ENCODE results near the gene NLRC4. TPM values are rescaled to one million over a fixed set of nuclear protein-coding genes. Genes with fewer than 3 reads are reported as not detected.

The NLRC4 gene
- total RNA-seq, 1 donor from 2014 or later: 1.6 TPM

DNA sequence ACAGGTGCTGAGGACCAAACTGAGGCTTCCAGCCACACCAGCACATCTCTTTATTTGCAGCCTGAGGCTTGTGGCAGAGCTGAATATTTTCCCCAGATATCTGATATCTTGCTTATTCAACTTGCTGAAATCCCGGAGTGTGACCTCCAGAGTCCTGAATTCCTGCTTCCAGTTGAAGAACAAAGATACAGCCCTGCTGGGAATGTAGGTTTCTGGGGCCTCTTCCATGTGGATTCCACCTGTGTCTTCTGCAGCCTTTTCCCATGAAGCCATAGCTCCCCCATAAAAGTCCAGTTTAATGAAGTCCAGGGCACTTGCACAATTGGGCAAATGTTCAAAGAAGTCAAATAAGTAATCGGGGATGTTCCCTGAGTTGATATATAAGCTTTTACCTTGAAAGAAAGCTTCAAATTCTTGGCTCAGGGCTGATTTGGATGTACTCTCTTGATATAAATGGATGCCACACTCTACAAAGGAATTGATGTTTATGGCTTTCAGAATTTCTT is 14.9 kb downstream of the NLRC4 start:
- Histone ChIP-seq H3K4me3 (ENCODE audit: low read length in 3 of 3) (no peak overlapping the region), H3K9me3 (ENCODE audit: control insufficient read depth in 3 of 3, low read length in 3 of 3) (no peaks in the 10 kb centered on the region), H3K27me3 (ENCODE audit: control insufficient read depth in 3 of 3, insufficient read depth in 3 of 3, low read length in 3 of 3) (no peaks in the 10 kb centered on the region), H3K4me1 (ENCODE audit: control insufficient read depth in 3 of 3, insufficient read depth in 3 of 3, low read length in 3 of 3) (no peaks in the 10 kb centered on the region), H3K36me3 (ENCODE audit: control insufficient read depth in 3 of 3, insufficient read depth in 3 of 3, low read length in 3 of 3) (no peaks in the 10 kb centered on the region), H3K27ac (ENCODE audit: low read depth, low read length) (no peak overlapping the region), H3K9ac (ENCODE audit: low read depth in 1 of 3, low read length in 3 of 3) (no peak overlapping the region)

DNA sequence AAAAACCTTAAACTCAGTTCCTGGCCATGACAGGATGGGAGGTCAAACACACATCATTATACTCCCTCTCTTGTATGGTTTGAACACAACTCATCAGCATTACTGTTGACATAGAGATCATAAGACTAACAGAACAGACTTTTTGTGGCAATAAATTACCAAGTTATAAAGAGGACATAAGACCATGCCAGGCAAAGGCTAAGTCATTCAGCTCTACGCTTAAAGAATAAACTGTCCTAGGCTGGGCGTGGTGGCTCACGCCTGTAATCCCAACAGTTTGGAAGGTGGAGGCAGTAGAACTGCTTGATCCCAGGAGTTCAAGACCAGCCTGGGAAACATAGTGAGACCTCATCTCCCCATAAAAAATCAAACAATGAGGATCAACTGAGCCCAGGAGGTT is 16.4 kb downstream of the NLRC4 start:
- no peaks in the 10 kb centered on the region for H3K36me3 ChIP-seq (ENCODE audit: control insufficient read depth in 3 of 3, insufficient read depth in 3 of 3, low read length in 3 of 3)
- H3K27ac ChIP-seq (ENCODE audit: low read depth, low read length): no peak overlapping the region
- no peak overlapping the region for H3K9ac ChIP-seq (ENCODE audit: low read depth in 1 of 3, low read length in 3 of 3)
- no peak overlapping the region for H3K4me3 ChIP-seq (ENCODE audit: low read length in 3 of 3)
- no peaks in the 10 kb centered on the region for H3K9me3 ChIP-seq (ENCODE audit: control insufficient read depth in 3 of 3, low read length in 3 of 3)
- no peaks in the 10 kb centered on the region for H3K4me1 ChIP-seq (ENCODE audit: control insufficient read depth in 3 of 3, insufficient read depth in 3 of 3, low read length in 3 of 3)
- no peaks in the 10 kb centered on the region for H3K27me3 ChIP-seq (ENCODE audit: control insufficient read depth in 3 of 3, insufficient read depth in 3 of 3, low read length in 3 of 3)

DNA sequence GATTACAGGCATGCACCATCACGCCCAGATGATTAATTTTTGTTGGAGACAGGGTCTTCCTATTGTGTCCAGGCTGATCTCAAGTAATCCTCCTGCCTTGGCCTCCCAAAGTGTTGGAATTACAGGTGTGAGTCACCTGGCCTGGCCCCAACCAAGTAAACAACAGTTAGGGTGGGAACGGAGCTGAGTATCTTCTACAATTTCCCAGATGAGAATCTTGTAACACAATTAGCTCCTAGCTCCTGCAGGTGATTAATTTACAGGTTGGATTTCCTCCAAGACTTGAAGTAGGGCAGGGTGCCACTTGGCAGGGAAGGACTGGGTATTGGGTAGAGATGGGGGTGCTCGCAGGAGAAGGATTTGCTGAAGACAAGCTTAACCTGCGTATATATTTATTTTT is 17.8 kb downstream of the NLRC4 start:
- H3K4me1 ChIP-seq (ENCODE audit: control insufficient read depth in 3 of 3, insufficient read depth in 3 of 3, low read length in 3 of 3): no peaks in the 10 kb centered on the region
- H3K27me3 ChIP-seq (ENCODE audit: control insufficient read depth in 3 of 3, insufficient read depth in 3 of 3, low read length in 3 of 3): no peaks in the 10 kb centered on the region
- no peak overlapping the region for H3K9ac ChIP-seq (ENCODE audit: low read depth in 1 of 3, low read length in 3 of 3)
- no peak overlapping the region for H3K4me3 ChIP-seq (ENCODE audit: low read length in 3 of 3)
- no peaks in the 10 kb centered on the region for H3K36me3 ChIP-seq (ENCODE audit: control insufficient read depth in 3 of 3, insufficient read depth in 3 of 3, low read length in 3 of 3)
- H3K27ac ChIP-seq (ENCODE audit: low read depth, low read length): no peak overlapping the region
- H3K9me3 ChIP-seq (ENCODE audit: control insufficient read depth in 3 of 3, low read length in 3 of 3): no peaks in the 10 kb centered on the region

DNA sequence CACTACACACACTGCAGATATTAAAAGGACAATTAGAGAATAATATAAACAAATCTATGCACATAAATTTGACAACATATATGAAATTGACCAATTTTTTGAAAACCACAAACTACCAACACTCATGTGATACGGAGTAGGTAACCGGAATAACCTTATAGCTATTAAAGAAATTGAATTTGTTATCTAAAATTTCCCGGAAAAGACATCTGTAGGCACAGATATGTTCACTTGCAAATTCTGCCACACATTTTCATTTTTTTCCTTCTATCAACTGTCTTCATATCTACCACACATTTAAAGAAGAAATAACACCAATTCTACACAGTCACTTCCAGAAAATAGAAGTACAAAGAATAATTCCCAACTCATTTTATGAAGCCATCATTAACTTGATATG is 22.4 kb downstream of the NLRC4 start:
- Histone ChIP-seq H3K9ac (ENCODE audit: low read depth in 1 of 3, low read length in 3 of 3) (no peak overlapping the region), H3K27ac (ENCODE audit: low read depth, low read length) (no peak overlapping the region), H3K9me3 (ENCODE audit: control insufficient read depth in 3 of 3, low read length in 3 of 3) (no peaks in the 10 kb centered on the region), H3K27me3 (ENCODE audit: control insufficient read depth in 3 of 3, insufficient read depth in 3 of 3, low read length in 3 of 3) (no peaks in the 10 kb centered on the region), H3K4me3 (ENCODE audit: low read length in 3 of 3) (no peak overlapping the region), H3K4me1 (ENCODE audit: control insufficient read depth in 3 of 3, insufficient read depth in 3 of 3, low read length in 3 of 3) (no peaks in the 10 kb centered on the region), H3K36me3 (ENCODE audit: control insufficient read depth in 3 of 3, insufficient read depth in 3 of 3, low read length in 3 of 3) (no peaks in the 10 kb centered on the region)

DNA sequence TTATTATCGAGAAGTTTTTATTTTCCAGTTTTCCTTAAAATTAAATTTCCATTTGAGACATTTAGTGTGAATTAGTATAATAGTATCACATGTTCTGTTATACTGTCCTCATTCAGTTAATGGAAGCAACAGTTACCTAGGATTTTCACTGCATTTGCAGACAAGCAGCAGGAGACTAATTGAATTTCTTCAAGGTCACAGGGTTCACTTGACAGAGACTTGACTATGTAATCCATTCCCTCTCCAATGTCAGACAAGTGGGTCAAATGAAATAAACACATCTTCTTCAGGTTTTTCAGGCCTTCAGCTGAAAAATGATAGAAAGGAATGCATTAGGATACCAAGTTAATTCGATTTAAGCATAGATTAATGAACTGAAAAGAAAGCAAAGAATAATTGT is 26.7 kb downstream of the NLRC4 start:
- no peaks in the 10 kb centered on the region for H3K4me1 ChIP-seq (ENCODE audit: control insufficient read depth in 3 of 3, insufficient read depth in 3 of 3, low read length in 3 of 3)
- H3K4me3 ChIP-seq (ENCODE audit: low read length in 3 of 3): no peak overlapping the region
- peaks cover 3 to 10% (median 3%) of the 10 kb centered on the region in 3 donors for H3K36me3 ChIP-seq (ENCODE audit: control insufficient read depth in 3 of 3, insufficient read depth in 3 of 3, low read length in 3 of 3)
- no peak overlapping the region for H3K9ac ChIP-seq (ENCODE audit: low read depth in 1 of 3, low read length in 3 of 3)
- H3K9me3 ChIP-seq (ENCODE audit: control insufficient read depth in 3 of 3, low read length in 3 of 3): no peaks in the 10 kb centered on the region
- H3K27me3 ChIP-seq (ENCODE audit: control insufficient read depth in 3 of 3, insufficient read depth in 3 of 3, low read length in 3 of 3): no peaks in the 10 kb centered on the region
- H3K27ac ChIP-seq (ENCODE audit: low read depth, low read length): no peak overlapping the region

DNA sequence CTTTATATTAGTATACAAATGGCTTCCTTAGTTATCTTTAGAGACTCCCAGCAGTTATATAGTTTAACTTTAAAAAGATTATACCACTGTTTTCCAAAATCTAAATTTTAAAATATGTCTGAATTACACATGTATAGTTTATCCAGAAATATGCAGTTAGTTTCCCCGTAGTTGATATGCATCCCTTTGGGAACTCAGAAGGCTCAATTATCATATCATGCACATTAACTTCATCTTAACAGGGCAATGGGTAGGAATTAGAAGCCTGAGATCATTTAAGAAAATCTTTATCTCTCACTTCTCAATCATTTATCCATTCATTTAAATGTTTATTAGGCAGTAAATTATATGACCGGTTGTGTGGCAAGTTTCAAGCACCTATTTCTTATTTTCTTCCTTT is 27.2 kb downstream of the NLRC4 start:
- Histone ChIP-seq H3K36me3 (ENCODE audit: control insufficient read depth in 3 of 3, insufficient read depth in 3 of 3, low read length in 3 of 3) (peaks cover 3 to 10% (median 3%) of the 10 kb centered on the region in 3 donors), H3K9me3 (ENCODE audit: control insufficient read depth in 3 of 3, low read length in 3 of 3) (no peaks in the 10 kb centered on the region), H3K27me3 (ENCODE audit: control insufficient read depth in 3 of 3, insufficient read depth in 3 of 3, low read length in 3 of 3) (no peaks in the 10 kb centered on the region), H3K27ac (ENCODE audit: low read depth, low read length) (no peak overlapping the region), H3K4me1 (ENCODE audit: control insufficient read depth in 3 of 3, insufficient read depth in 3 of 3, low read length in 3 of 3) (no peaks in the 10 kb centered on the region), H3K9ac (ENCODE audit: low read depth in 1 of 3, low read length in 3 of 3) (no peak overlapping the region), H3K4me3 (ENCODE audit: low read length in 3 of 3) (no peak overlapping the region)

DNA sequence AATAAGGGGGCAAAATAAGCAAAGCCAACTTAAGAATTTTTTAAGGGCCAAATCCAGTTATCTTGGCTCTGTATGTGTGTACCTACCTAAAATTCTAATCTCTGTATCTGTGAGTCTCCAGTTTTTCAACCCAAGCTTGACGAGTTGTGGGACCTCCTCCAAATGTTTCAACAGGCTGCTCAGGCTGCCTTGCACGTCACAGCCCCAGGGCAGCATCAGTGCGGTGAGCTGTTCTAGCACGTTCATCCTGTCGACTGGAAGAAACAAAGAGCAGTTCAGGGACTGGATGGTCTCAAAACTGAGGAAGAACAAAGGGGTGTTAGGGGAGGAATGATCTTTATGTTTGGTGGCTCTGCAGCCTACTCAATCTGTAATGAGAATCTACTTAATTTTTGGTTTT is 29.4 kb downstream of the NLRC4 start:
- no peaks in the 10 kb centered on the region for H3K9me3 ChIP-seq (ENCODE audit: control insufficient read depth in 3 of 3, low read length in 3 of 3)
- H3K4me3 ChIP-seq (ENCODE audit: low read length in 3 of 3): no peak overlapping the region
- H3K27me3 ChIP-seq (ENCODE audit: control insufficient read depth in 3 of 3, insufficient read depth in 3 of 3, low read length in 3 of 3): no peaks in the 10 kb centered on the region
- no peak overlapping the region for H3K9ac ChIP-seq (ENCODE audit: low read depth in 1 of 3, low read length in 3 of 3)
- no peaks in the 10 kb centered on the region for H3K4me1 ChIP-seq (ENCODE audit: control insufficient read depth in 3 of 3, insufficient read depth in 3 of 3, low read length in 3 of 3)
- no peak overlapping the region for H3K27ac ChIP-seq (ENCODE audit: low read depth, low read length)
- H3K36me3 ChIP-seq (ENCODE audit: control insufficient read depth in 3 of 3, insufficient read depth in 3 of 3, low read length in 3 of 3): peaks cover 3 to 10% (median 3%) of the 10 kb centered on the region in 3 donors

DNA sequence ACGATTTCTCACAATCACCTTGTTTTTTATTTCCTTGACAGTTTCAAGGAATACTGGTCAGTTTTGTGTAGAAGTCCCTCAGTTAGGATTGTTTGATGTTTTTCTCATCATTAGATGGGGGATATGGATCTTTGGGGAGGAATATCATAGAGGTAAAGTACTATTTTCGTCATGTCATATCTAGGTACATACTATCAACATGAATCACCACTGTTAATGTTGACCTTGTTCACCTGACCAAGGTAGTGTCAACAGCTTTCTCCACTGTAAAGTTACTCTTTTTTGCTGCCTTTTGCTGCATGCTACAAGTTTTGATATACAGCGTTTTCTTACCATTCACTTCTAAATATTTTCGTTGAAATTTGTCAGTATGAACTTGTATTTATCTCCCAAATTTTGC is 32.7 kb downstream of the NLRC4 start:
- Histone ChIP-seq H3K27ac (ENCODE audit: low read depth, low read length) (no peak overlapping the region), H3K9ac (ENCODE audit: low read depth in 1 of 3, low read length in 3 of 3) (no peak overlapping the region), H3K9me3 (ENCODE audit: control insufficient read depth in 3 of 3, low read length in 3 of 3) (no peaks in the 10 kb centered on the region), H3K4me3 (ENCODE audit: low read length in 3 of 3) (no peak overlapping the region), H3K27me3 (ENCODE audit: control insufficient read depth in 3 of 3, insufficient read depth in 3 of 3, low read length in 3 of 3) (no peaks in the 10 kb centered on the region), H3K4me1 (ENCODE audit: control insufficient read depth in 3 of 3, insufficient read depth in 3 of 3, low read length in 3 of 3) (no peaks in the 10 kb centered on the region), H3K36me3 (ENCODE audit: control insufficient read depth in 3 of 3, insufficient read depth in 3 of 3, low read length in 3 of 3) (peaks cover 3 to 10% (median 3%) of the 10 kb centered on the region in 3 donors)

DNA sequence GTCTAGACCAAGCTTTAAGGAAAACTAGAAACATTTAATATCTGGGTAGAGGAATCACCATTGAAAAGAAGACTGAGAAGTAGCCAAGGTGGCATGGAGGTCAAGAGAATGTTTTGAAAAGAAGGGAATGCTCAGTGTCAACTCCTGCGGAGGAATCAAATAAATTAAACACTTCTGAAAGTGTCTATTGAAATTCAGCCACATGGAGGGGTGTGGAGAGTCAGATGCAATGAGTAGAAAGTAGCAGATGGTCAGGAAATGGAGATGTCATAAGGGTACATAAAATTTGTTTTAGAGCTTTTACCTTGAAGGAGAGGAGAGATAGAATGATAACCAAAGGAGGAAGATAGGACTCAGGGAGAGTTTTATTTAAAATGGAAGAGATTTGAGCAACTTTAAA is 35.1 kb downstream of the NLRC4 start:
- Histone ChIP-seq H3K9me3 (ENCODE audit: control insufficient read depth in 3 of 3, low read length in 3 of 3) (no peaks in the 10 kb centered on the region), H3K36me3 (ENCODE audit: control insufficient read depth in 3 of 3, insufficient read depth in 3 of 3, low read length in 3 of 3) (peaks cover 3 to 11% (median 8%) of the 10 kb centered on the region in 3 donors)

DNA sequence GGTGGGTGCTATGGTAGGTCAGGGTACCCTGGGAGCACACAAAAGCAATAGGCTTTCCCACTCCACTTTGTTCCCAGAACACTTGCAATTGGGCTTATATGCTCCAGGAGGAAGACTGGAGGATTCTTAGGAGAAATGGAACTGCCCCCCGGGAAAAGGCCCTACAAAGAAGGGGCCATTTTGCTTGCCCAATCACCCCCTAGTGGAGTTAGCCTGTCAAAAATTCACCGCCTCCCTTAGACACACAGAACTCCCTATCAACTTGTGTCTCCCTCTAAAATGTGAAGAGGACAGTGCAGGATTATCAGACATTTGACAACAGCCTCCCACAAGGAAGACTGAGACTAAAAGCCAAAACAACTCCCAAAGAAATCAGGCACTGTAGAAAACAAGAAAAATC is 36.5 kb downstream of the NLRC4 start:
- Histone ChIP-seq H3K27me3 (ENCODE audit: control insufficient read depth in 3 of 3, insufficient read depth in 3 of 3, low read length in 3 of 3) (no peaks in the 10 kb centered on the region), H3K9me3 (ENCODE audit: control insufficient read depth in 3 of 3, low read length in 3 of 3) (no peaks in the 10 kb centered on the region), H3K9ac (ENCODE audit: low read depth in 1 of 3, low read length in 3 of 3) (no peak overlapping the region), H3K27ac (ENCODE audit: low read depth, low read length) (no peak overlapping the region), H3K4me3 (ENCODE audit: low read length in 3 of 3) (no peak overlapping the region), H3K4me1 (ENCODE audit: control insufficient read depth in 3 of 3, insufficient read depth in 3 of 3, low read length in 3 of 3) (no peaks in the 10 kb centered on the region), H3K36me3 (ENCODE audit: control insufficient read depth in 3 of 3, insufficient read depth in 3 of 3, low read length in 3 of 3) (peaks cover 0 to 15% (median 4%) of the 10 kb centered on the region in 3 donors)

More for the DNA sequence above, 35.1 kb downstream of the NLRC4 start:
- H3K4me3 ChIP-seq (ENCODE audit: low read length in 3 of 3): no peak overlapping the region
- H3K27me3 ChIP-seq (ENCODE audit: control insufficient read depth in 3 of 3, insufficient read depth in 3 of 3, low read length in 3 of 3): no peaks in the 10 kb centered on the region
- no peak overlapping the region for H3K9ac ChIP-seq (ENCODE audit: low read depth in 1 of 3, low read length in 3 of 3)
- H3K27ac ChIP-seq (ENCODE audit: low read depth, low read length): no peak overlapping the region
- no peaks in the 10 kb centered on the region for H3K4me1 ChIP-seq (ENCODE audit: control insufficient read depth in 3 of 3, insufficient read depth in 3 of 3, low read length in 3 of 3)

DNA sequence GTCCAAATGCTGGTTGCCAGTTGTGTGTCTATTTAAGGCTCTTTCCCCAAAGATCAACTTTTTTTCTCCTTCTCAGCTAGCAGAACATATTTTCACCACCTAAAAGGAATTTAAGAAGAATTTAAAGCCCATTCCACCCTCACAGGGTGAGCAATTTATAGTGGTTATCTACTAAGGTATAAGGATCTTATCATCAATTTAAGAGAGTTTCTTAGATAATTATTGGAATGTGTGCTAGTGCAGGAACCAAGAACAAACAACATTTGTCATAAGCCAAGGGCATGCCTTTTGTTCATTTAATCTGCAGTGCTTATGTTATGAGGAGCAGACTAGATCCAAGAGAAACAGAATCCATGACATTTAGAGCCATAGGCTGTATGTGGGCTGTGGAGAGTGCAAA is 37.2 kb downstream of the NLRC4 start:
- no peaks in the 10 kb centered on the region for H3K4me1 ChIP-seq (ENCODE audit: control insufficient read depth in 3 of 3, insufficient read depth in 3 of 3, low read length in 3 of 3)
- peaks cover 6 to 21% (median 9%) of the 10 kb centered on the region in 3 donors for H3K36me3 ChIP-seq (ENCODE audit: control insufficient read depth in 3 of 3, insufficient read depth in 3 of 3, low read length in 3 of 3)
- no peak overlapping the region for H3K9ac ChIP-seq (ENCODE audit: low read depth in 1 of 3, low read length in 3 of 3)
- H3K4me3 ChIP-seq (ENCODE audit: low read length in 3 of 3): no peak overlapping the region
- H3K27ac ChIP-seq (ENCODE audit: low read depth, low read length): no peak overlapping the region
- no peaks in the 10 kb centered on the region for H3K9me3 ChIP-seq (ENCODE audit: control insufficient read depth in 3 of 3, low read length in 3 of 3)
- H3K27me3 ChIP-seq (ENCODE audit: control insufficient read depth in 3 of 3, insufficient read depth in 3 of 3, low read length in 3 of 3): no peaks in the 10 kb centered on the region
